Cardiac muscle cell (in vitro differentiated cells and primary cell): ENCODE results near the gene ZCCHC4. TPM values are rescaled to one million over a fixed set of nuclear protein-coding genes. Genes with fewer than 3 reads are reported as not detected.

Source experiments
- DNase-seq, 2 donors: peaks; one replicate each; pipeline versions ENCODE4 v3.0.0 to v3.0.0-alpha.2; 2010 to 2017; ENCODE audit warnings: low read depth in 1 of 2, low spot score in 1 of 2
- H3K27ac ChIP-seq: fragments of 200-600 bp; sonication (generic); 2 replicates; pipeline ENCODE4 v1.5.1; 2016
- H3K27me3 ChIP-seq: fragments of 200-600 bp; sonication (generic); 2 replicates; pipeline ENCODE4 v1.6.0; 2016; ENCODE audit warnings: control low read depth
- H3K36me3 ChIP-seq: fragments of 200-600 bp; sonication (generic); 2 replicates; pipeline ENCODE4 v1.5.1; 2016; ENCODE audit warnings: control low read depth
- H3K4me1 ChIP-seq: fragments of 200-600 bp; sonication (generic); 2 replicates; pipeline ENCODE4 v1.8.1; 2017; ENCODE audit warnings: low read depth, mild to moderate bottlenecking, mixed run types
- H3K4me3 ChIP-seq: fragments of 200-600 bp; sonication (generic); 2 replicates; pipeline ENCODE4 v1.5.1; 2016; ENCODE audit warnings: mild to moderate bottlenecking
- H3K9me3 ChIP-seq: fragments of 200-600 bp; sonication (generic); 2 replicates; pipeline ENCODE4 v1.5.1; 2017; ENCODE audit warnings: low read depth, mild to moderate bottlenecking, control low read depth
- polyA plus RNA-seq: library from polyadenylated mRNA; unstranded; fragments of >200 nt; fragmentation: Nextera tagmentation; extraction: Ambion mirVana; gene quantifications from 2 replicates; pipeline ENCODE4 v1.2.1, GENCODE V29; 2016
- total RNA-seq: library from RNA; depleted of rRNA; stranded (reverse); fragments of >200 nt; gene quantifications from 2 replicates; pipeline ENCODE4 v1.2.3, GENCODE V29; 2016
- TF ChIP-seq, protein P1 (sequence below): IDR thresholded peaks from 2 replicates; pipeline ENCODE4 v1.5.1; 2012; ENCODE audit warnings: low read depth, mild to moderate bottlenecking, low read length

The ZCCHC4 gene
- total and polyA plus RNA-seq, 2 experiments from 2014 or later = 8.9 to 11.4 TPM

DNA sequence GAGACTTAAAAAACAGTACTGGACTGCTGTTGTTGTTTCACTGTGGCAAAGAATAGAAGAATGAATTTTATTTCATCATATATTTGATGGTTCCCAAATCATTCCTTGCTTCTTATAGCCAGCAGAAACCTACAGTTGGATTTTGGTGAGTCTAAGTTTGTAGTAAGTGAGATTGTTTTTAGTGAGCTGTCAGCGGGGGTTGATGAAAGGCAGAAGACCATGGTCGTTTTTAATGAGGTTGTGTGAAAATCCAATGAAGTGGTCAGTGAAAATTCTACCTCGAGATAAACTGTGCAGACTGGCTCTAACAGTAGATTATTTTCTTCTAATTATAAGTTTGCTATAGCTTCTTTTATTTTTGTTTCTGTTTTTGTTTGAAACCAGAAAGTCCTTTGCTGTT, 100.7 kb downstream of the ZCCHC4 start:
- H3K27me3 ChIP-seq = no peaks in the 10 kb centered on the region
- peak overlapping the region; percentile 87 for H3K27ac ChIP-seq
- peaks cover 46% of the 10 kb centered on the region for H3K4me1 ChIP-seq
- TF ChIP-seq, protein P1, sequence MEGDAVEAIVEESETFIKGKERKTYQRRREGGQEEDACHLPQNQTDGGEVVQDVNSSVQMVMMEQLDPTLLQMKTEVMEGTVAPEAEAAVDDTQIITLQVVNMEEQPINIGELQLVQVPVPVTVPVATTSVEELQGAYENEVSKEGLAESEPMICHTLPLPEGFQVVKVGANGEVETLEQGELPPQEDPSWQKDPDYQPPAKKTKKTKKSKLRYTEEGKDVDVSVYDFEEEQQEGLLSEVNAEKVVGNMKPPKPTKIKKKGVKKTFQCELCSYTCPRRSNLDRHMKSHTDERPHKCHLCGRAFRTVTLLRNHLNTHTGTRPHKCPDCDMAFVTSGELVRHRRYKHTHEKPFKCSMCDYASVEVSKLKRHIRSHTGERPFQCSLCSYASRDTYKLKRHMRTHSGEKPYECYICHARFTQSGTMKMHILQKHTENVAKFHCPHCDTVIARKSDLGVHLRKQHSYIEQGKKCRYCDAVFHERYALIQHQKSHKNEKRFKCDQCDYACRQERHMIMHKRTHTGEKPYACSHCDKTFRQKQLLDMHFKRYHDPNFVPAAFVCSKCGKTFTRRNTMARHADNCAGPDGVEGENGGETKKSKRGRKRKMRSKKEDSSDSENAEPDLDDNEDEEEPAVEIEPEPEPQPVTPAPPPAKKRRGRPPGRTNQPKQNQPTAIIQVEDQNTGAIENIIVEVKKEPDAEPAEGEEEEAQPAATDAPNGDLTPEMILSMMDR = no peak
- peak overlapping the region; percentile 1 for H3K4me3 ChIP-seq
- H3K9me3 ChIP-seq = no peaks in the 10 kb centered on the region
- H3K36me3 ChIP-seq = peaks cover 19% of the 10 kb centered on the region
- peak in 1 of 2 donors; percentile 63 for DNase-seq

DNA sequence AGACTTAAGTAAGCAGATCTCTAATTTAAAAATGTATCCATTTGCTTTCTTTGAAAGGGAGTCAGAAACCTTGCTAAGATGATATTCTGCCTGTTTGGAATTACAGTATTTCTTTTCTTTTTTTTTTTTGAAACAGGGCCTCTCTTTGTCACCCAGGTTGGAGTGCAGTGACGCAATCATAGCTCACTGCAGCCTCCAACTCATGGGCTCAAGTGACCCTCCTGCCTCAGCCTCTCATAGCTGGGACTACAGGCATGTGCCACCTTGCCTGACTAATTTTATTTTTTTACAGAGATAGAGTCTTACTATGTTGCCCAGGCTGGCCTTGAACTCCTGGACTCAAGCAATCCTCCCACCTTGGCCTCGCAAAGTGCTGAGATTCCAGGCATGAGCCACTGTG, 104.4 kb downstream of the ZCCHC4 start:
- H3K4me1 ChIP-seq = peaks cover 45% of the 10 kb centered on the region
- TF ChIP-seq, protein P1 = no peak
- H3K9me3 ChIP-seq = no peaks in the 10 kb centered on the region
- no peak overlapping the region for H3K27ac ChIP-seq
- no peak overlapping the region for H3K4me3 ChIP-seq
- no peaks in the 10 kb centered on the region for H3K27me3 ChIP-seq
- peaks cover 19% of the 10 kb centered on the region for H3K36me3 ChIP-seq
- DNase-seq = no peak

Other genes with a start within 250 kb of the ZCCHC4 start
- 6.3 and 6.4 TPM in 2 replicates for gene SEPSECS, start 152.3 kb upstream of the ZCCHC4 start, total RNA-seq
- gene SEPSECS, start 152.3 kb upstream of the ZCCHC4 start, polyA plus RNA-seq = 3.6 and 9.6 TPM in 2 replicates
- gene PI4K2B, start 78.7 kb upstream of the ZCCHC4 start, total RNA-seq = 6.5 and 7.4 TPM in 2 replicates
- 3.3 and 5.5 TPM in 2 replicates for gene PI4K2B, start 78.7 kb upstream of the ZCCHC4 start, polyA plus RNA-seq
- 20.6 and 20.8 TPM in 2 replicates for gene ANAPC4, start 64.5 kb downstream of the ZCCHC4 start, total RNA-seq
- 35.5 and 39.3 TPM in 2 replicates for gene ANAPC4, start 64.5 kb downstream of the ZCCHC4 start, polyA plus RNA-seq